Stimulated activated naive B cell treated with anti-CD40 and anti-IgM and Interleukin-4, amounts not matched to agents 10 μg/mL and 1 μg/mL and 100 μg/mL, for 72 hours (primary cell): ENCODE measurements around the gene MEF2A.

Experiments
- ATAC-seq, 2 donors: fragments of 150-1000 bp; cut with Tn5 transposase; replicated peaks; 2 replicates each; pipeline ENCODE4 v1.10.0; 2021; ENCODE audit warnings: moderate library complexity in 1 of 2
- DNase-seq: peaks from one replicate; pipeline ENCODE4 v3.0.0; 2021
- H3K27ac Mint-ChIP-seq: one replicate; pipeline ENCODE4 v1.8.0; 2022; ENCODE audit warnings: mild to moderate bottlenecking, mixed read lengths
- H3K27me3 Mint-ChIP-seq, 2 donors: one replicate each; pipeline ENCODE4 v1.8.0; 2022; ENCODE audit warnings: mixed read lengths in 2 of 2
- H3K36me3 Mint-ChIP-seq, 2 donors: one replicate each; pipeline ENCODE4 v1.8.0; 2022; ENCODE audit warnings: mixed read lengths in 2 of 2, mild to moderate bottlenecking in 1 of 2
- H3K4me1 Mint-ChIP-seq, 2 donors: one replicate each; pipeline ENCODE4 v1.8.0; 2022; ENCODE audit warnings: mixed read lengths in 2 of 2, mild to moderate bottlenecking in 1 of 2
- H3K4me3 Mint-ChIP-seq, 2 donors: one replicate each; pipeline ENCODE4 v1.8.0; 2022; ENCODE audit warnings: mild to moderate bottlenecking in 2 of 2, mixed read lengths in 2 of 2, moderate library complexity in 1 of 2
- H3K9me3 Mint-ChIP-seq, 2 donors: one replicate each; pipeline ENCODE4 v1.8.0; 2022; ENCODE audit warnings: mixed read lengths in 2 of 2, mild to moderate bottlenecking in 1 of 2

MEF2A gene

GRCh38 chr15:99718421-99718820 is 152.6 kb downstream of the MEF2A start:
- Mint-ChIP-seq H3K4me1 (peaks cover 43 to 46% of the 10 kb centered on the region in 2 donors), H3K27ac (no peak overlapping the region), H3K9me3 (no peaks in the 10 kb centered on the region), H3K27me3 (no peaks in the 10 kb centered on the region), H3K36me3 (peaks cover 32 to 53% of the 10 kb centered on the region in 2 donors), H3K4me3 (no peak overlapping the region)
- ATAC-seq (no peak), DNase-seq (no peak)

DNA sequence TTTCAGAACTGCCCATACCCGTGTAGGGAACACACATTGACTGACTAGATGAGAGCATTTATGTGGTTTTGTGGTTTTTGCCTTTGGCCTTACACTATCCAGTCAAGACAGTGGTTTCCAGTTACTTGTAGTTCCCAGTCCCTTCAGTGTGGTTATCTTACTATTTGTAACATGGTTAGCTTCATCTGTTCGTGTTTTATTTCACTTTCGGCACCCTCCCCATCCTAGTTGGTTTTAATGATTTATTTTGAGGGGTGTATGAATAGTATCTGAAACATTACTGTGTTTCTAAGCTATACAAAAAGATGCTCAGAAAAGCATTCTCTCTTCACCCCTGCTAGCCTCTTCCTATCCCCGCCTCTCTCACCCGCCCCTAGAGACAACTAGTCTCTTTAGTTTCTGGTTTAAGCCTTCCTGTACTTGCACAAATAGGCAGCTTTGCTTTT is 153.3 kb downstream of the MEF2A start:
- H3K27ac Mint-ChIP-seq: peak overlapping the region; percentile 88
- H3K27me3 Mint-ChIP-seq: no peaks in the 10 kb centered on the region
- no peaks in the 10 kb centered on the region for H3K9me3 Mint-ChIP-seq
- no peak for DNase-seq
- H3K36me3 Mint-ChIP-seq: peaks cover 32 to 53% of the 10 kb centered on the region in 2 donors
- peaks cover 44 to 46% of the 10 kb centered on the region in 2 donors for H3K4me1 Mint-ChIP-seq
- peak; percentile 78 to 80 for ATAC-seq
- peak overlapping the region in 1 of 2 donors; percentile 54 for H3K4me3 Mint-ChIP-seq

DNA sequence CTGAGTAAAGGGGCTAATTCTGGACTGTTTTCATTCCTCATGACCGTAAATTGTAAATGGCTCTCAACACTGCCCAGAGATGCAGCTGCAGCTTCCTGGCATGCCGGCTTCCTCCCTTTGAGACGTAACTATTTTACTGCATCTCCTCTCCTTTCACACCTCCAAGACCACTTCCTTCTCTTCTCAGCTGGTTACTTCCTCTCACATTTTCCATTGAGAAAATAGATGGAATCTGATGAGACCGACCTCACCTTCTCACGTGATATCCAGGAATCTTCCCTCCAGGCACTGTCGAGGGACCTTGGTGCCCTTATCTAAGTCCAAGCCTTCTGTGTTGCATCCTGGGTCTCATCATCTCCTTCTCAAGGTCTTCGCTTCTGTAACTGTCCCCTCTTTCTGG is 154.7 kb downstream of the MEF2A start:
- H3K27ac Mint-ChIP-seq: no peak overlapping the region
- peaks cover 44 to 46% of the 10 kb centered on the region in 2 donors for H3K4me1 Mint-ChIP-seq
- ATAC-seq: no peak

GRCh38 chr15:99721104-99721778 is 155.5 kb downstream of the MEF2A start:
- ATAC-seq: no peak
- Mint-ChIP-seq H3K4me3 (peak overlapping the region in 1 of 2 donors; percentile 60), H3K9me3 (peaks cover 0 to 2% of the 10 kb centered on the region in 2 donors)

More for the DNA sequence above, 154.7 kb downstream of the MEF2A start:
- no peaks in the 10 kb centered on the region for H3K27me3 Mint-ChIP-seq
- H3K9me3 Mint-ChIP-seq: peaks cover 0 to 2% of the 10 kb centered on the region in 2 donors
- H3K4me3 Mint-ChIP-seq: peak overlapping the region in 1 of 2 donors; percentile 60
- peaks cover 28 to 54% of the 10 kb centered on the region in 2 donors for H3K36me3 Mint-ChIP-seq
- no peak for DNase-seq

GRCh38 chr15:99721896-99722295 is 156.1 kb downstream of the MEF2A start:
- DNase-seq: no peak
- Mint-ChIP-seq H3K36me3 (peaks cover 23 to 46% of the 10 kb centered on the region in 2 donors), H3K9me3 (peaks cover 0 to 2% of the 10 kb centered on the region in 2 donors), H3K4me1 (peaks cover 38 to 44% of the 10 kb centered on the region in 2 donors), H3K27ac (no peak overlapping the region), H3K27me3 (no peaks in the 10 kb centered on the region), H3K4me3 (no peak overlapping the region)
- ATAC-seq: no peak

More at GRCh38 chr15:99721104-99721778, 155.5 kb downstream of the MEF2A start:
- Mint-ChIP-seq H3K4me1 (peaks cover 44 to 46% of the 10 kb centered on the region in 2 donors), H3K27me3 (no peaks in the 10 kb centered on the region), H3K27ac (no peak overlapping the region), H3K36me3 (peaks cover 27 to 52% of the 10 kb centered on the region in 2 donors)
- no peak for DNase-seq

GRCh38 chr15:99722406-99722805 is 156.6 kb downstream of the MEF2A start:
- Mint-ChIP-seq H3K4me1 (peaks cover 34 to 39% of the 10 kb centered on the region in 2 donors), H3K36me3 (peaks cover 22 to 41% of the 10 kb centered on the region in 2 donors), H3K9me3 (peaks cover 0 to 2% of the 10 kb centered on the region in 2 donors), H3K27ac (no peak overlapping the region), H3K4me3 (no peak overlapping the region), H3K27me3 (no peaks in the 10 kb centered on the region)
- DNase-seq (no peak), ATAC-seq (no peak)

DNA sequence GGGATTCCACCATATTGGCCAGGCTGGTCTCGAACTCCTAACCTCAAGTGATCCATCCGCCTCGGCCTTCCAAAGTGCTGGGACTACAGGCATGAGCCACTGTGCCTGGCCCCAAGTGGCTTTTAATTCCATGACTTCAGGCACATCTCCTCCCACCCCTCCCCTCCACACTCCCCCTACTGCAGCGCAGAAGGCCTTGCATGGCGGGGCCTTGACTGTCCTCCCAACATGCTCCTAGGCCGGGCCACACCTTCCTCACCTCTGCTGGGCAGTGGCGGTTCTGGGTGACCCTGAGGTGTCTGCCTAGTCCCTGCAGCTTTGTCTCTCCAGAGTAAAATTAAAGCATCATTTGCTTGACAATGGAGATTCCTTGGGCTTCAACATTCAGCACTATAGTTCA is 160.5 kb downstream of the MEF2A start:
- Mint-ChIP-seq H3K4me1 (peaks cover 0 to 6% of the 10 kb centered on the region in 2 donors), H3K27ac (no peak overlapping the region), H3K36me3 (peaks cover 11 to 24% of the 10 kb centered on the region in 2 donors), H3K9me3 (peaks cover 0 to 2% of the 10 kb centered on the region in 2 donors), H3K4me3 (no peak overlapping the region), H3K27me3 (no peaks in the 10 kb centered on the region)
- ATAC-seq: no peak
- DNase-seq: no peak

GRCh38 chr15:99727330-99727729 is 161.5 kb downstream of the MEF2A start:
- Mint-ChIP-seq H3K36me3 (peaks cover 7 to 17% of the 10 kb centered on the region in 2 donors), H3K27me3 (no peaks in the 10 kb centered on the region), H3K4me1 (peaks cover 4 to 7% of the 10 kb centered on the region in 2 donors), H3K4me3 (no peak overlapping the region), H3K9me3 (peaks cover 0 to 2% of the 10 kb centered on the region in 2 donors), H3K27ac (no peak overlapping the region)
- ATAC-seq (no peak), DNase-seq (no peak)

DNA sequence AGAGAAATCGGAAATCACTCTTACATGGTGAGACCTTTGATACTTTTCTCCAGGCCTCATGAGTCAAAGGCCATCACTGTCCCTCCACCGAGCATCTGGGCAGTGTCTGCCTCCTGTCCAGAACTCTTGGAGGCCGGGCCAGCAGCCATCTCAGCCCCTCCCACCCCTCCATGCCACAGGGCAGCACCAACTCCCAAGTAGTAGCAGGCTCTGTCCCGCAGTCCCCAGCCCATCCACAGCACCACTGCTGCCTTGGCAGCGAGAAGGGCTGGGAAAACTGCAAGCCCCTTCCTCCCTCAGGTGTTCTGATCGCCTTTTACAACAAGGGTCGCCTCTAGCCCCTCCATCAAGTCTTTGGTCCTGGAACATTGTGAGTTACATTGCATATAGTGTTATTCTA is 161.9 kb downstream of the MEF2A start:
- no peaks in the 10 kb centered on the region for H3K27me3 Mint-ChIP-seq
- no peak for DNase-seq
- H3K27ac Mint-ChIP-seq: no peak overlapping the region
- peaks cover 7 to 17% of the 10 kb centered on the region in 2 donors for H3K36me3 Mint-ChIP-seq
- no peak overlapping the region for H3K4me3 Mint-ChIP-seq
- H3K4me1 Mint-ChIP-seq: peaks cover 6 to 8% of the 10 kb centered on the region in 2 donors
- no peak for ATAC-seq
- peaks cover 0 to 2% of the 10 kb centered on the region in 2 donors for H3K9me3 Mint-ChIP-seq

- DNase-seq (no peak), ATAC-seq (no peak)
- H3K9me3 Mint-ChIP-seq: peaks cover 0 to 4% of the 10 kb centered on the region in 2 donors
- peaks cover 7 to 20% of the 10 kb centered on the region in 2 donors for H3K36me3 Mint-ChIP-seq
- peaks cover 8 to 11% of the 10 kb centered on the region in 2 donors for H3K4me1 Mint-ChIP-seq
- no peaks in the 10 kb centered on the region for H3K27me3 Mint-ChIP-seq
- no peak overlapping the region for H3K4me3 Mint-ChIP-seq
- no peak overlapping the region for H3K27ac Mint-ChIP-seq
Measured at GRCh38 chr15:99728916-99729315, 163.1 kb downstream of the MEF2A start.

DNA sequence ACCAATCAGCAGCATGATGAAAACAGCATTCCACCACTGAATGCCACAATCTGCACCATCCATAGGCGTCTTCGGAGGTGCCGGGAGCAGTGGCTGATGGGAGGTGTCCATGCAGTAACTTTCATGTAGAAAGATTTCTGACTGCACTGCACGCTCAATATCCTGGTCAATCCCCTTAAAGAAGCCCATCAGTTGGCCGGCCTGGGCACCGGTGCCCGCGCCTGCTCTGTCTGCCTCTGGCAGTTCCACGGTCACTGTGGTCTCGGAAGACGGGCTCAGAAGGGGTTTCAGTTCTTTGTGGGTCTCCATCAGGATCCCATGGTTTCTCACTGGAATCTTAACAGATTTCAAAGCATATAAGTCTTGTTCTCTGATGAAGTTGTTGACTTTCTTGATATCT is 163.5 kb downstream of the MEF2A start:
- H3K4me1 Mint-ChIP-seq: peaks cover 8 to 12% of the 10 kb centered on the region in 2 donors
- H3K9me3 Mint-ChIP-seq: peaks cover 0 to 4% of the 10 kb centered on the region in 2 donors
- no peak overlapping the region for H3K27ac Mint-ChIP-seq
- H3K27me3 Mint-ChIP-seq: no peaks in the 10 kb centered on the region
- no peak overlapping the region for H3K4me3 Mint-ChIP-seq
- ATAC-seq: no peak
- no peak for DNase-seq
- H3K36me3 Mint-ChIP-seq: peaks cover 7 to 20% of the 10 kb centered on the region in 2 donors

DNA sequence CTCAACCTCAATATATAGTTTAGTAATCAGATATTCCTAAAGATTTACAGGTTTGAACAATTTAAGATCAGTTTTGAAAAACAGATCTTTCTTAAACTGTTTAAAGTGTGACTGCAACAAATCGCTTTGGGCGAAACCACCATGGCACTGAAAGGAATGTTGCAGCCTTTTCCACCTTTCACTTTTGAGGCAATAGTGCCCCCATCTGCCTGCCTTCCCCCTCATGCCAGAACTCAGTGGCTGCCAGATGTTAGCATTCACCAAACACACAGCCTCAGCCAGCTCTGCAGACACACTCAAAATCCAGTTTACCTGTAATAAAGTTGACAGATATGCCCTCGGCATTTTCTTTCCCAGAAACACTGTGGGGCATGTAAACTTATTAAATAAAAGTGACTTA is 164.1 kb downstream of the MEF2A start:
- no peaks in the 10 kb centered on the region for H3K27me3 Mint-ChIP-seq
- DNase-seq (no peak), ATAC-seq (no peak)
- H3K9me3 Mint-ChIP-seq: peaks cover 0 to 4% of the 10 kb centered on the region in 2 donors
- H3K4me3 Mint-ChIP-seq: no peak overlapping the region
- peaks cover 7 to 20% of the 10 kb centered on the region in 2 donors for H3K36me3 Mint-ChIP-seq
- H3K27ac Mint-ChIP-seq: no peak overlapping the region
- peaks cover 8 to 12% of the 10 kb centered on the region in 2 donors for H3K4me1 Mint-ChIP-seq

- Mint-ChIP-seq H3K36me3 (peaks cover 5 to 15% of the 10 kb centered on the region in 2 donors), H3K27me3 (no peaks in the 10 kb centered on the region), H3K27ac (no peak overlapping the region), H3K4me3 (peak overlapping the region in 1 of 2 donors; percentile 16), H3K4me1 (peaks cover 8 to 16% of the 10 kb centered on the region in 2 donors), H3K9me3 (peaks cover 0 to 2% of the 10 kb centered on the region in 2 donors)
- no peak for DNase-seq
- ATAC-seq: no peak
Measured at GRCh38 chr15:99731336-99732123, 165.7 kb downstream of the MEF2A start.

DNA sequence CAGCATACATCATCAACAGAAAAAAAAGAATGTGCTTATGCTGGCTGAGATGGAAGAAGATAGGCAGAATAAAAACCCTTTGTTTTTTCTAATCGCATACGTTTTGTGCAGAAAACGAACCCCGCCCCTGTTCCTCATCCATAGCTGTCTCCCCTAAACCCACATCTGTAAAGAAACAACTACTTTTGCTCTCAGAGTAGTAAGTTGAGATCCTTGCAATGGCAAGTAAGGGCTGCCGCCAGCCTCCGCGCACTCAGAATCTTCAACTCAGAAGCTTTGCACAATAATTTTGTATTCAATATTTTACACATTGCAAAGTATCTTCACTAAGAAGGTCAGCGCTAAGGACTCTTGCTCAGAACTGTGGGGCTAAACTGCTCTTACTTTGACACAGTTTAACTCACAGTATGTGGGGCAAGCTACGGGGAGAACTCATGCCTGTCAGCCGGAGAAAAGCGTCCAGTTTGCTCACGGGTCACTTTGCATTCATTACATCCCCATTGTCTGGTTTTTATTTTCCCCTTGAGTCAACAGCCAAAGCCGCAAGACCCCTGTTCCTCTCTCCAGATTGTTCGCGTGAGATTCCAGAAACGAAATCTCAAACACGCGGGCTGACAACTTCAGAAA is 166.5 kb downstream of the MEF2A start:
- peaks cover 0 to 2% of the 10 kb centered on the region in 2 donors for H3K9me3 Mint-ChIP-seq
- ATAC-seq: no peak
- peak overlapping the region; percentile 57 to 88 for H3K4me3 Mint-ChIP-seq
- H3K27ac Mint-ChIP-seq: no peak overlapping the region
- no peak for DNase-seq
- peaks cover 8 to 16% of the 10 kb centered on the region in 2 donors for H3K4me1 Mint-ChIP-seq
- peaks cover 5 to 15% of the 10 kb centered on the region in 2 donors for H3K36me3 Mint-ChIP-seq
- no peaks in the 10 kb centered on the region for H3K27me3 Mint-ChIP-seq
